K562 (cell line): Measurements from ENCODE around the gene MPI. TPM values are rescaled to one million over a fixed set of nuclear protein-coding genes. Genes with fewer than 3 reads are reported as not detected.

Experiments used
- BCLAF1 ChIP-seq, 2 experiments: fragments of 450-650 bp in 1 of 2; IDR thresholded peaks; 2 replicates each; pipeline ENCODE4 v1.6.1; 2011 to 2017; ENCODE audit warnings: low read depth in 2 of 2, antibody characterized with exemption in 1 of 2, borderline replicate concordance in 1 of 2, low read length in 1 of 2, mild to moderate bottlenecking in 1 of 2, mixed read lengths in 1 of 2; ENCODE audit not compliant: control insufficient read depth in 1 of 2
- GABPB2 ChIP-seq: fragments of 250-450 bp; sonication (Bioruptor Pico); conservative IDR thresholded peaks from 2 replicates; pipeline ENCODE4 v1.5.1; 2021; ENCODE audit warnings: mild to moderate bottlenecking
- HDGF ChIP-seq: fragments of 450-650 bp; IDR thresholded peaks from 2 replicates; pipeline ENCODE4 v1.6.1; 2016
- NCOA6 ChIP-seq: fragments of 450-650 bp; IDR thresholded peaks from 2 replicates; pipeline ENCODE4 v1.6.1; 2017; ENCODE audit warnings: mild to moderate bottlenecking
- NR2C1 ChIP-seq, 2 experiments: fragments of 450-650 bp; IDR thresholded peaks; 2 replicates each; pipeline ENCODE4 v1.6.1; 2017; ENCODE audit warnings: mild to moderate bottlenecking in 2 of 2, antibody characterized with exemption in 1 of 2, inconsistent platforms in 1 of 2, missing compliant biosample characterization in 1 of 2, missing genetic modification characterization in 1 of 2
- PHTF2 ChIP-seq: fragments of 250-450 bp; sonication (Bioruptor Pico); IDR thresholded peaks from 2 replicates; pipeline ENCODE4 v1.5.0; 2021; ENCODE audit warnings: mild to moderate bottlenecking
- POLR2G ChIP-seq: fragments of 200-400 bp; formaldehyde crosslinking; IDR thresholded peaks from 2 replicates; pipeline ENCODE4 v1.6.1; 2017; ENCODE audit warnings: low read depth, mild to moderate bottlenecking, antibody characterized with exemption, low read length, moderate library complexity
- PURB ChIP-seq: sonication (generic); formaldehyde crosslinking; IDR thresholded peaks from 2 replicates; pipeline ENCODE4 v1.9.0; 2021; ENCODE audit warnings: low read depth, mild to moderate bottlenecking, missing genetic modification reagents
- RBM14 ChIP-seq: fragments of 200-400 bp; formaldehyde crosslinking; IDR thresholded peaks from 2 replicates; pipeline ENCODE4 v1.6.1; 2018; ENCODE audit warnings: low read depth, mild to moderate bottlenecking, low read length, moderate library complexity, borderline replicate concordance; ENCODE audit not compliant: insufficient read depth
- SIN3B ChIP-seq: fragments of 450-650 bp; IDR thresholded peaks from 2 replicates; pipeline ENCODE4 v1.6.1; 2017; ENCODE audit warnings: low read depth, mild to moderate bottlenecking, moderate library complexity
- SIRT6 ChIP-seq: IDR thresholded peaks from one replicate; pipeline ENCODE4 v1.6.1; 2012; ENCODE audit warnings: low read depth, mild to moderate bottlenecking, control low read depth, inconsistent platforms, low read length, moderate library complexity
- TEAD1 ChIP-seq, 2 experiments: fragments of 450-650 bp in 1 of 2; sonication (generic) in 1 of 2; formaldehyde crosslinking; IDR thresholded peaks; 2 replicates each; pipeline versions ENCODE4 v1.4.0 to v1.8.0; 2020 to 2022; ENCODE audit warnings: mild to moderate bottlenecking in 2 of 2, missing genetic modification reagents in 1 of 2
- USF1 ChIP-seq: sonication (generic); formaldehyde crosslinking; IDR thresholded peaks from 2 replicates; pipeline ENCODE4 v1.9.0; 2022; ENCODE audit warnings: mild to moderate bottlenecking, missing genetic modification reagents
- ZKSCAN3 ChIP-seq: fragments of 250-450 bp; sonication (Bioruptor Pico); IDR thresholded peaks from 2 replicates; pipeline ENCODE4 v1.4.0; 2020
- ZNF12 ChIP-seq: sonication (generic); formaldehyde crosslinking; IDR thresholded peaks from 2 replicates; pipeline ENCODE4 v1.4.0; 2020; ENCODE audit warnings: mild to moderate bottlenecking, missing genetic modification reagents
- ZNF431 ChIP-seq: sonication (generic); formaldehyde crosslinking; IDR thresholded peaks from 2 replicates; pipeline ENCODE4 v1.8.0; 2022; ENCODE audit warnings: mild to moderate bottlenecking, missing genetic modification reagents
- ZNF778 ChIP-seq: fragments of 450-650 bp; formaldehyde crosslinking; IDR thresholded peaks from 2 replicates; pipeline ENCODE4 v1.4.0; 2020; ENCODE audit warnings: mild to moderate bottlenecking, moderate library complexity
- polyA plus RNA-seq, 8 experiments: library from polyadenylated mRNA; depleted of rRNA in 4 of 8; stranded (reverse) in 5 of 8; unstranded in 3 of 8; fragments of >200 nt; fragmentation: Nextera tagmentation in 2 of 8; fragmentation: Illumina TruSeq in 1 of 8; extraction: Ambion mirVana in 2 of 8; extraction: Trizol in 1 of 8; gene quantifications; 2 replicates each; pipeline versions ENCODE4 v1.2.1 to v1.2.3, GENCODE V29; 2011 to 2014; ENCODE audit warnings: inconsistent platforms in 1 of 8, missing spikeins in 1 of 8
- total RNA-seq, 7 experiments: library from RNA; depleted of rRNA in 6 of 7; stranded (reverse); fragments of >200 nt in 6 of 7; fragmentation: Illumina TruSeq in 2 of 7; extraction: Trizol in 2 of 7; gene quantifications; 2 replicates each; pipeline versions ENCODE4 v1.2.1 to v1.2.3, GENCODE V29; 2011 to 2021; ENCODE audit warnings: low replicate concordance in 1 of 7
- TF ChIP-seq, protein P1 (sequence below): sonication (generic); formaldehyde crosslinking; IDR thresholded peaks from 2 replicates; pipeline ENCODE4 v1.8.0; 2022; ENCODE audit warnings: missing genetic modification reagents, mild to moderate bottlenecking, moderate library complexity, borderline replicate concordance
- TF ChIP-seq, protein P2 (sequence below): fragments of 450-650 bp; IDR thresholded peaks from 2 replicates; pipeline ENCODE4 v1.6.1; 2017; ENCODE audit warnings: antibody characterized with exemption, mild to moderate bottlenecking

Gene MPI
- total and polyA plus RNA-seq, 9 of the 15 experiments (the other 6 are each of a cell fraction or from before 2014, with no cell fraction given): 30.7 to 105 (median 40.5) TPM

DNA sequence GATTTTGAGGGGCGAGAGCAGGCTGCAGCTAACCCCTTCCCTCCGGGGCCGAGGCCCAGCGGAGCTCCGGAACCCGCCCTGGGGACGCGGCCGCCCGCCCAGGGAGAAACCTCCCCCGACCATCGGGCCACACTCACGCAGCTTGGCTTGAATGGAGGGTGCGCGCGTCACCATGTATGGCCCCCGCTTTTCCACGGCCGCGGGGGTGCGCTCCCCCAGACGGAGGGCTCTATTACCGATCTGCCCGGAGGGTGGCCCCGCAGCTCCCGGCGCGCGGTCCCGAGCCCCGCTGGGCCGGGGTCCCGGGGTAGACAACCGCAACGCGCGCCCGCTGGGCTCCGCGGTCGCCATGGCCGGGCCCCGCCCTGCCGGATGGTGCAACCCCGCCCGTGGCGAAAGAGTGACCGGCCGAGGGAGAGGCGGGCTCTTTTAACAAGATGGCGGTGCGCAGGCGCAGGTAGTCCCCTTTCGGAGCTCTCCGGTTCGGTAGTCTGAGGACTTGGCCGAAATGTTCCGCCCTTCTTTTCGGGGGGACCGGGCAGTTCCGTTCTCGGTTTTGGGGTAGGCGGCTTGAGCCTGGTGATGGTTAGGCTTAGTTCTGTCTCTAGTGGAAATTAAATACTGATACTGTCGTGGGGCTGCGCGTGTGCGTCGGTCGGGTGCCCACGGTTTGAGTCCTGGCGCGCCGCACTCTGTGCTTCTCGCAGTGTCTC, 16.8 kb downstream of the MPI start, which contains the start of gene FAM219B (continued):
- TF ChIP-seq BCLAF1 (IDR thresholded peaks at IDR 0.05; ENCODE audit: borderline replicate concordance in 1 of 2, control insufficient read depth in 1 of 2, low read depth in 2 of 2, low read length in 1 of 2) (no peak), POLR2G (peak; percentile 98), GABPB2 (CRISPR knock-in tag) (no peak), PHTF2 (CRISPR knock-in tag) (no peak), ZNF778 (CRISPR knock-in tag) (no peak), SIRT6 (no peak), PURB (no peak), NR2C1 (IDR thresholded peaks at IDR 0.05) (no peak), NR2C1 (tag; IDR thresholded peaks at IDR 0.05) (no peak), ZKSCAN3 (CRISPR knock-in tag) (no peak), ZNF12 (CRISPR knock-in tag) (no peak), NCOA6 (no peak), TEAD1 (CRISPR knock-in tag; IDR thresholded peaks at IDR 0.05) (no peak), USF1 (no peak), HDGF (no peak), RBM14 (no peak), ZNF431 (CRISPR knock-in tag) (no peak), SIN3B (peak; percentile 64)
- TF ChIP-seq, protein P1, sequence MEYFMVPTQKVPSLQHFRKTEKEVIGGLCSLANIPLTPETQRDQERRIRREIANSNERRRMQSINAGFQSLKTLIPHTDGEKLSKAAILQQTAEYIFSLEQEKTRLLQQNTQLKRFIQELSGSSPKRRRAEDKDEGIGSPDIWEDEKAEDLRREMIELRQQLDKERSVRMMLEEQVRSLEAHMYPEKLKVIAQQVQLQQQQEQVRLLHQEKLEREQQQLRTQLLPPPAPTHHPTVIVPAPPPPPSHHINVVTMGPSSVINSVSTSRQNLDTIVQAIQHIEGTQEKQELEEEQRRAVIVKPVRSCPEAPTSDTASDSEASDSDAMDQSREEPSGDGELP (CRISPR knock-in tag): peak; percentile 35; the same call in 1 of the 2 replicates
- TF ChIP-seq, protein P2, sequence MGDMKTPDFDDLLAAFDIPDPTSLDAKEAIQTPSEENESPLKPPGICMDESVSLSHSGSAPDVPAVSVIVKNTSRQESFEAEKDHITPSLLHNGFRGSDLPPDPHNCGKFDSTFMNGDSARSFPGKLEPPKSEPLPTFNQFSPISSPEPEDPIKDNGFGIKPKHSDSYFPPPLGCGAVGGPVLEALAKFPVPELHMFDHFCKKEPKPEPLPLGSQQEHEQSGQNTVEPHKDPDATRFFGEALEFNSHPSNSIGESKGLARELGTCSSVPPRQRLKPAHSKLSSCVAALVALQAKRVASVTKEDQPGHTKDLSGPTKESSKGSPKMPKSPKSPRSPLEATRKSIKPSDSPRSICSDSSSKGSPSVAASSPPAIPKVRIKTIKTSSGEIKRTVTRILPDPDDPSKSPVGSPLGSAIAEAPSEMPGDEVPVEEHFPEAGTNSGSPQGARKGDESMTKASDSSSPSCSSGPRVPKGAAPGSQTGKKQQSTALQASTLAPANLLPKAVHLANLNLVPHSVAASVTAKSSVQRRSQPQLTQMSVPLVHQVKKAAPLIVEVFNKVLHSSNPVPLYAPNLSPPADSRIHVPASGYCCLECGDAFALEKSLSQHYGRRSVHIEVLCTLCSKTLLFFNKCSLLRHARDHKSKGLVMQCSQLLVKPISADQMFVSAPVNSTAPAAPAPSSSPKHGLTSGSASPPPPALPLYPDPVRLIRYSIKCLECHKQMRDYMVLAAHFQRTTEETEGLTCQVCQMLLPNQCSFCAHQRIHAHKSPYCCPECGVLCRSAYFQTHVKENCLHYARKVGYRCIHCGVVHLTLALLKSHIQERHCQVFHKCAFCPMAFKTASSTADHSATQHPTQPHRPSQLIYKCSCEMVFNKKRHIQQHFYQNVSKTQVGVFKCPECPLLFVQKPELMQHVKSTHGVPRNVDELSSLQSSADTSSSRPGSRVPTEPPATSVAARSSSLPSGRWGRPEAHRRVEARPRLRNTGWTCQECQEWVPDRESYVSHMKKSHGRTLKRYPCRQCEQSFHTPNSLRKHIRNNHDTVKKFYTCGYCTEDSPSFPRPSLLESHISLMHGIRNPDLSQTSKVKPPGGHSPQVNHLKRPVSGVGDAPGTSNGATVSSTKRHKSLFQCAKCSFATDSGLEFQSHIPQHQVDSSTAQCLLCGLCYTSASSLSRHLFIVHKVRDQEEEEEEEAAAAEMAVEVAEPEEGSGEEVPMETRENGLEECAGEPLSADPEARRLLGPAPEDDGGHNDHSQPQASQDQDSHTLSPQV: peak; percentile 38; the same call in 1 of the 2 replicates
